ENCODE data around the gene HOXA11.

- TF ChIP-seq POLR2A (IDR thresholded peaks at IDR 0.05; ENCODE audit: low read length) (no peak), GATA1 (IDR thresholded peaks at IDR 0.05; ENCODE audit: low read depth, low read length) (no peak)
Observed at GRCh38 chr7:27154369-27154768, 30.7 kb downstream of the HOXA11 start.
